DMS79 (cell line): Measurements from ENCODE around the gene ZNF80.
"Not testable (repeated sequence)": the region's sequence is repeated elsewhere in the genome, so short reads cannot be mapped to it uniquely, and the experiment has no call there.

Experiments
- DNase-seq: peaks from one replicate; lab custom pipeline; 2025; lab: John Stamatoyannopoulos, UW

ZNF80 gene

GRCh38 chr3:114237478-114237877 is at the start of gene ZNF80:
ZNF80 (minus strand) TSS chr3:114237578; CDS start chr3:114237074, 504 bp downstream.
- not testable (repeated sequence) for DNase-seq

- no peak for DNase-seq
Measured at GRCh38 chr3:114286266-114286665, 48.9 kb upstream of the ZNF80 start.

- DNase-seq = no peak
Measured at GRCh38 chr3:114285648-114286230, 48.4 kb upstream of the ZNF80 start.

GRCh38 chr3:114284644-114285043 is 47.3 kb upstream of the ZNF80 start:
- DNase-seq = no peak

GRCh38 chr3:114276856-114277255 is 39.5 kb upstream of the ZNF80 start:
- not testable (repeated sequence) for DNase-seq

GRCh38 chr3:114274929-114275328 is 37.6 kb upstream of the ZNF80 start:
- no peak for DNase-seq

- no peak for DNase-seq
Measured at GRCh38 chr3:114272271-114272670, 34.9 kb upstream of the ZNF80 start.

- no peak for DNase-seq
Measured at GRCh38 chr3:114270019-114270418, 32.6 kb upstream of the ZNF80 start.

- no peak for DNase-seq
Measured at GRCh38 chr3:114260152-114260551, 22.8 kb upstream of the ZNF80 start.

- DNase-seq = no peak
Measured at GRCh38 chr3:114259566-114259965, 22.2 kb upstream of the ZNF80 start.

- no peak for DNase-seq
Measured at GRCh38 chr3:114253505-114253904, 16.1 kb upstream of the ZNF80 start.

- no peak for DNase-seq
Measured at GRCh38 chr3:114252954-114253353, 15.6 kb upstream of the ZNF80 start.

GRCh38 chr3:114242947-114243346 is 5.6 kb upstream of the ZNF80 start:
- no peak for DNase-seq

GRCh38 chr3:114241262-114241661 is 3.9 kb upstream of the ZNF80 start:
- no peak for DNase-seq

- not testable (repeated sequence) for DNase-seq
Measured at GRCh38 chr3:114238146-114238785, 888 bp upstream of the ZNF80 start.

GRCh38 chr3:114235431-114235830 is 1.9 kb downstream of the ZNF80 start:
- DNase-seq = no peak

GRCh38 chr3:114234745-114235144 is 2.6 kb downstream of the ZNF80 start:
- no peak for DNase-seq

GRCh38 chr3:114231616-114232015 is 5.8 kb downstream of the ZNF80 start:
- DNase-seq = no peak

- no peak for DNase-seq
Measured at GRCh38 chr3:114227076-114227475, 10.3 kb downstream of the ZNF80 start.

GRCh38 chr3:114226313-114226712 is 11.1 kb downstream of the ZNF80 start:
- no peak for DNase-seq

- DNase-seq = no peak
Measured at GRCh38 chr3:114223143-114223542, 14.2 kb downstream of the ZNF80 start.

GRCh38 chr3:114221881-114222264 is 15.5 kb downstream of the ZNF80 start:
- DNase-seq = no peak

GRCh38 chr3:114221165-114221880 is 16.1 kb downstream of the ZNF80 start:
- no peak for DNase-seq
